HG03558 (cell line): ENCODE data around the gene BCL2L12.
A peak's percentile ranks its signal among the peaks of the same experiment; 100 is the strongest.

Source experiments
- ATAC-seq: cut with Tn5 transposase; IDR thresholded peaks from one replicate; pipeline ENCODE4 v1.9.1; 2021; ENCODE audit warnings: moderate number of reproducible peaks; ENCODE audit not compliant: unreplicated experiment; ENCODE audit errors: extremely low read depth

Gene BCL2L12

DNA sequence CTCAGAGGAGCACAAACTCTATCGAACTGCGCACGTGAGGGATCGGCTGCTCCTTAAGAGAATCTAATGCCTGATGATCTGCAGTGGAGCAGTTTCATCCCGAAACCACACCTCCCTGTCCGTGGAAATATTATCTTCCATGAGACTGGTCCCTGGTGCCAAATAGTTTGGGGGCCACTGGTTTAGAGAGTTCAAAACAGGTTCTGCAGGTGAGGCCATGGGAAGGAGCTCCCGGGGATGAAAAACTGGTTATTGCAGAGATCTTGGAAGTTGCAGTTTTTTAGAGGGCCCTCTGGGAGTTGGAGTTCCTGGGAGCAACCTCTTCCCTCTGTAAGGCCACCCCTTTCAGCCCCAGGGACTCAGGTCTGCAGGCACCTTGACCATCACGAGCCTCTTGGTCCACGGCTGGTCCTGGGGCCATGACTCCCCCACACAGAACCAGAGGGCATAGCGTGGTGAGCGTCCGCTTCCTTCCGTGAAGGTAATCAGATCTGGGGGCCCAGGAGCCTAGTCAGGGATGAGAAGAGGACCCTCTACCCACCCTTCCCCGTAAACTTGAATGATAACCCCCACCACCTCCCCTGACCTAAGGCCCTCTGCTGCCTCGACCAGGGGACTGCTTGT lies 5.3 kb upstream of the BCL2L12 start:
- ATAC-seq: no peak

DNA sequence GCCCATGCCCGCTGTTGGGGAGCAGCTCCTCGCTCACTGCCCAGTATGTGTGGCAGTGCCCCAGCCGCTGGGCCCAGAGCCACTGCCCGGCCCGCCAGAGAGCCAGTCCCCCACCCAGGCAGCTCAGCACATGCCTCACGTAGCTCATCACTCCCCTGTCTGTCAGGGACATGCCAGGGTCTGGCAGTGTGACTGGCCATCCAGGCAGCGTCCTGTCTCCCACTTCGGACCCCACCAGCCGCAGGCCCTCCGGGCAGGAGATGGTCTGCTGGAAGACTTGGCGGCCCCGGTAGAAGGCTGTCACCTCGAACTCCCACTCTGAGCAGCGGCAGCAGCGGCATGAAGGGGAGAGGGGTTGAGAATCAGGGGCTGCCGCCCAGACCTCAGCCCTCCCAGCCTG lies 3.7 kb upstream of the BCL2L12 start:
- no peak for ATAC-seq

DNA sequence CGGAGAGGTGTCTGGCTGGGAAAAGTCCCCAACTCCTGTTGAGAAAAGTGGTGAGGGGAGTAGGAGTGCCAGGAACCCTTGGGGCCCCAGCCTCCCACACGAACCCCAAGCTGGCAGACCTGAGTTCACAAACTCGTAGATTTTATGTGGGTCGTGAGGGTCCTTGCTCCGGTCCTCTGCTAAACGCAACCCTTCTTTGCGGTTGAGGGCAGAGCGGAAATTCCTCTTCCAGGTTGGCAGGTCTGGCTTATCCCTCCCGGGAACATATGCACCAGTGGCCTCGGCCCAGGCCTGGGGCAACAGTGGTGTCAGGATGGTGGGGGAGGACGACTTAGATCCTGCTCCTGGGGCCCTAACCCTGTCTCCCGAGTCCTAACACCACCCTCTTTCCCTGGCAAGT lies 2.5 kb upstream of the BCL2L12 start:
- ATAC-seq: no peak

DNA sequence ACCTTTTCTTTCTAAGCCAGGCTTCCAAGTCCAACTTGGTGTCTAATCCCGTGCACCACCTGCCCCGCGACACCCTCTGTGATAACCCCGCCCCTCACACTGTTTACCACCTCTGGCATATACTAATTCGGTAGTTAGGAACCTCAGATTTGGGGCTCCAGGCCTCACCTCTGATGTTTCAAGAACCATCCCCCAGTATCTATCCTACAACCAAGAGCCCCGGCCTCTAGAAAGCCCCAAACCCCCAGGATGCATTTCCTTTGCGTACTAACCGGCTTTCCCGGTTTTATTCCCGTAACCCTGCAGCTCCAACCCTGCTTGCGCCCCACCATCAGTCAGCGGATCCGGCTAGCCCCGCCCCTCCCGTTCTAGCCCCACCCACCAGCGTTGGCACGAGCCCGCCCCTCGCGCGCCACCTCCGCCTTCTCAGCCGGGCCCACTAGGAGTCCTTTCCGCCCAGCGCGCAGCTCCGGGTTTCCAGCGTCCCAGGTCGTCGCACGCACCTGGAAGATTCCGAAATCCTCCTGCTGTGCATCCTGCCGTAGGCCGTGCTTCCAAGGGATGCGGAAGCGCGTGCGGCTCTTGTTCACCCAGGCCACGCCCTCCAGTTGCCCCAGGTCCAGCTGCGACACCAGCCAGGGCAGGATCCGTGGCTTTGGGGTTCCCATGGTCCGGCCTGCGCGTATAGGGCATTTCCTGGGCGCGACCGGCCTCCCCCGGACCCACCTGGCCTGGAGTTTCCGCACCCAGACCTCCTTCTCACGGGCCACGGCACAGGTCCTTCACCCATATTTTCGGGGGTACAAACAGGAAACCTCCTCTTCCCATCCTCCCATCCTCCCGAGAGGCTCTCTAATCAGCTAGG lies 1.3 kb upstream of the BCL2L12 start:
- no peak for ATAC-seq

DNA sequence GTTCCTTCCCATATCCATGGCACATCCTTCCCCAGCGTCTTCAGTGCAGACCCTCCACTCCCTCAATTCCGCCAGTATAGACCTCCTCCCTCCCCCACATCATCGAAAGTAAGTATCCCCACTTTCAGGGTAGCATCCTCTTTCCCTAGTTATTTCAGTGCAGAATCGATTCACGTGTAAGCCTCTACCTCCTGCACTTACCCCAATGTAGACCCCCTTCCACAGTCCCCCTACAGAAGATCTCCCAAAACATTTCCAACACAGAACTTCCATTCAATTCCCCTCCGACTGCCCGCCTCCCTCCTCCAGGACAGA lies 740 bp upstream of the BCL2L12 start:
- no peak for ATAC-seq

DNA sequence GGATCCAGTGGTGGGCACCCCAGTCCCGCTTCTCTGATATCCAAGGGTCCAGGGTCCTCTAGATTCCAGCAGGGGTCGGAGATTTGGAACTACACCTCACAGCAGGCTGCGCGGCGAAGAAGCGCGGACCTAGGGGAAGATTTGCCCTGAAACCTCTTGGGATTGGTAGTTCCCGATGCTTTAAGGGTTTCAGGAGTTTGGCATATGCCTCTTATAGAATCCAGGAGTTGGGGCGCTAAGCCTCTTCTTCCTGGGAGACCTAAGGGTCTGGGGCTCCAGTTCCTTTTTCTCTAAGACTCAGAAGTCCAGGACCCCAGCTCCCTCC lies 349 bp downstream of the BCL2L12 start:
- no peak for ATAC-seq

DNA sequence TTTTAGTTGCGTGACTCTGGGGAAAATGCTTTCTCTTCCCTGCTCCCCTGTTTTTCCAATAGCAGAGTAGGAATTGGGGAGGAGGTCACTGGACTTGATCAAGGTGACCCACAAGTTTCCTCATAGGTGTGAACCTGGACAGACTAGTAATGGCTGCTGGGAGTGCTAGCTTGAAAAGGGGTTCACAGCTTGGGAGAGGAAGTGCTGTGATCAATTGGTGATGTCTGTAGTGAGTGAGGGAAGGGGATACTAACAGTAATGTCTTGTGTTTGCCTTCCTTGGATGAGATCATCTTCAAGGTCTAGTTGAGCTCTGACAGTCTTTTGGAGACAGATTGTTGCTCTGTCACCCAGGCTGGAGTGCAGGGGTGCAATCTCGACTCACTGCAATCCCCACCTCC lies 1.7 kb downstream of the BCL2L12 start:
- no peak for ATAC-seq

DNA sequence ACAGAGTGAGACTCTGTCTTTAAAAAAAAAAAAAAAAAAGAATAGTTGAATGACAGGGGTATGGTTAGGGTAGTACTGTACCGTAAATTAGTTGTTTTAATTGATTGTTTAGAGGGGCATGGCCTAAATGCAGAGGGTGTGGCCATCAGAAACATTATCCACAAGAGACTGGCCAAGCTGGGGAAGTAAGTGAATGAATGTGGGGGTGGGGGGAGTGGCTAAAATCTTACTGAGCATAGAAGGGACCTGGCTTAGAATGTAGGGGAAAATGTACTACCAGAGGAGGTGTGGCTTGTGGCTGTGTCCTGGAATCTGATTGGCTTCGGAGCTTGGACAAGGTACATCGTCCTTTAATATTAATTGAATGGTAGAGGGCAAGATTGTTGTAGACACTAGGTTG lies 3.8 kb downstream of the BCL2L12 start:
- no peak for ATAC-seq

DNA sequence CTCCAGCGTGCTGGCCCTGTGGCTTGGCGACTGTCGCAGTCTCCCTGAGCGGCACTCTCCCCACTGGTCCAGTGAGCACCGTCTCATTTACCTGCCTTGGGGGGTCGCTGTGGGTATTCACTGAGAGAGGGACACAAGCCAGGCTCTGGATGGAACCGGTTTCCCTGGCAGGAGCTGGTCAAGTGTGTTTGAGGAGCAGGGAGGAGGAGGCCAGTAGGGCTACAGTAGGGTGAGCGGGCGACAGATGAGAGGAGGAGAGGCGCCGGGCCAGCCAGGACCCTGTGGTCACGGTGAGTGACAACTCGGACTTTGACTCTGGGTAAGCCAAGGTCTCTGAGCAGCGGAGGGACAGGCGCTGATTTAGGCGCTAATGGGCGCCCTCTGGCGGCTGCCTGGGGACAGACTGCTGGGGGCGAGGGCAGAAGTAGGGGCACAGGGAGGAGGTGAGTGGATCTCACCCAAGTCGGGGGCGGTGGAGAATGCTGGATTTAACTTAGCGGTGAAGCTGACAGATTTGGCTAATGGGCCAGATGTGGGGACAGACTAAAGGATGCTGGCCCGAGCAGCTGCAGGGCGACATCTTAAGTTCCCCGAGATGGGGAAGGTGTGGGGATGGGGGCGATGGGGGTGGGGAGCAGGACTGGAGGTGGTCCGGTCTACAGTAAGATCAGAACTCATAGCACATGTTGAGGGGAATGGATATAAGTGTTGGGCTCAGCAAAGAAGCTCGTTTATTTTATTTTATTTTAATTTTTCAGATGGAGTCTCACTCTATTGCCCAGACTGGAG lies 6.6 kb downstream of the BCL2L12 start:
- ATAC-seq: no peak

DNA sequence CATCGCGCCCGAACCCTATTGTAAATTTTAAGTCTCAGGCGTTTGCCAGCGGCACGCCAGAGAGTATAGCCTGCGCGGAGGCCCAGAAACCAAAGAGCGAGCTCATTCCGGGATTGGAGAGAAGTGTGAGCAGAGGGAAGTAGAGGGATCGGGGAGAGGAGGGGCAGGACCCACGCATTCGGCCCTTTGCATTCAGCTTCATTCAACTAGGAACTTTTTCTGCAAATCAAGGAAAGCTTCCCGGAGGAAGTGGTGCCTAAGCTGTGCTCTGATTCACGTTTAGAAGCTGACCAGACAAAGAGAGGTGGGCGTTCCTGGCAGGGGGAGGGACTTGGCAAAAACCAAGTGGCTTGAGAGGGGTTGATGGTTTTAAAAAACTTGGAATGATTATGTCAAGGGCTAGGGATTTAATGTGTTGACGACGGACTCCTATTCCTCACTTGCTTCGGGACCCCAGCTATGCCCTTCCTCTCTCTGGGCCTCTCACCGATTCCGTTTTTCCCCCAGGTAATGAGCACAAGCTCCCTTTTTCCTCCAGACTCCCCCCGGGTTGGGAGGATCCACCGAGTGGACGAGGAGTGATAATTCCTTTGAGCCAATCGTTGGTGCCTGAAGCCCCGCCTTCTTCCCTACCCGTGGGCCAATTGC lies 10.5 kb downstream of the BCL2L12 start:
- ATAC-seq: no peak

DNA sequence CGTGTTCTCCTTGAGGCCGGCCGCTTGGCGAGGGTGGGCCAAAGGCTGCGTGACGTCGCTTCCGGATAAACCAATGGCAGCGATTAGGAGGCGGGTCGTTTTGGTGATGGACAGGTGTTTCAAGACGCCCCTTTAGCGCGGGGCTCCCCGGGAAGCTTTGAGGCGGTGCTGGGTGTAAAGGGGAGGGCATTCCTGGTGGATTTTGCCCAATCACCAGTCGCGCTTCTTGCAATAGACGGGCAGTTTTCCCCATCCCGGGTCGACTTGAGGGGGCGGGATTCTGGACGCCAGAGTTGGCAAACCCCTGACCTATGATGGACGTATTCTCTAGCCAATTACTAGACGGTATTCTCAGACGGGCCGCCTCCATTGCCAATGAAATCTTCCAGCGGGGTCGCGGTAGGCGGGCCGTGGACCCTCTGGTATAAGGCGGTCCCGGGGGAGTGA lies 11.1 kb downstream of the BCL2L12 start:
- peak; percentile 43 for ATAC-seq

DNA sequence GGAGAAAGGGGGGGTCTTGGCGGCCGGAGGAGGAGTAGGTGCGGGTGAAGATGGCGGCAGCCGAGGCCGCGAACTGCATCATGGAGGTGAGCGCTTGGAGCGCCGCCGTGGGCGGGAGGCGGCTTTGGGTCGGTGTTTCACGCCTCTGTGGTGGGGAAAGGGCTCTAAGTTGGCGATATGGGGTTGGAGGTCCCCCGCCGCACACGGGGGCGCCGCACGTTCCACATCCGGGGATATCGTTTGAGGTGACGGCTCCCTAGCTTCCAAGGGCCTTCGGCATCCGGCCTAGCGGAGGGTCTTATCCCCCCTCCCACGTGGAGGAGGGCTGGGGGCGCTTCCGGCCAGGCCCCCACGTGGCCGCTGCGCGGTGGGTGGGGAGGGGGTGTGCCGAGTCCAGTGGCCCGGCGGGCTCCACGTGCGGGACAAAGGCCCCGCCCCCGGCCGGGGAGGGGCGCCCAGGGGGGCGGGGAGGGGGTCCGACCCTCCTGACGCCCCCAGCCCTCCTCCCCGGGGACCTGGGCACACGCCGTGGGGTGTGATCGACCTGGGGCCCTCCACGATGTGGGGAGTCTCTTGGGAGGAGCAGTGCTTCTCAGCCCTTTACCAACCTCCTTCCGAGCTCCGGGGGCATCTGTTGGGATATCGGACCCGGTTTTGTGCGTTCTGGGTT lies 11.6 kb downstream of the BCL2L12 start, which contains the start of gene PRMT1:
Gene PRMT1, plus strand, starts transcription at position 41 of the 670 bp plus-strand sequence. Its CDS starts 10 bp downstream, at position 51.
- no peak for ATAC-seq

DNA sequence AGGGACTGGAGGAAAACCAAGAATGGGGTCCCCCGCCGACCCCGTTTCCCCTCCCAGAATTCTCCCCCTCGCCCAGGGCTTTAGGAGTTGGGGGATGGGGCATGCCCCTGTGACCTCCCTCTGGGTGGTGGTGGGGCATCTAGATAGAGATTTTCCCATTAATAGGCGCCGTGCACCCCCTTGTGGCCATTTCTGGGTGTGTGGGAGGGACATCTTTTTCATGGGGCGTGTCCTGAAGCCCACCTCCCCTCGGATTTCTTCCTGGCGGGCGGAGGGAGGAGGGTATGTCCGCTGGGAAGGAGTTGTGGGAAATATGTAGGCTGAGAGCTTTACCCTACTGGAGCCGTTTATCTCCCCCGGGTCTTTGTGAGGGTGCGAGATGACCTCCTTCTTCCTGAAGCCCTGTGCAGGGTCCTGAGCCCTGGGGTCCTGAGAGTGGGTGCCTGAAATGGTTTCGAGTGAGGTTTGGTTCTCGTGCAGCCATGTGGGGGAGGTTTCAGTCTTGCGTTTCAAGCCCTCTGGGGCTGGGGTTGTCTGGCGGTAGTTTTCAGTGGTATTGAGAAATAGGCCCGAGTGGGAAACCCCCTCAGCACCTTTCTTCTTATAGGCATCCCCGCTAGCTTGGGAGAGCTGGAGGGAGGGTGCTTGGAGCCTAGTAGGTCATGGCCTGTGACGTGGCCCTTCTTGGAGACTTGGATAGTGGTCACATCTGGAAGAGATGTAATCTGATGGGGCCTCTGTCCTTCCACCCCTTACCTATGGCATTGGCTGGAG lies 12.4 kb downstream of the BCL2L12 start:
- ATAC-seq: no peak

DNA sequence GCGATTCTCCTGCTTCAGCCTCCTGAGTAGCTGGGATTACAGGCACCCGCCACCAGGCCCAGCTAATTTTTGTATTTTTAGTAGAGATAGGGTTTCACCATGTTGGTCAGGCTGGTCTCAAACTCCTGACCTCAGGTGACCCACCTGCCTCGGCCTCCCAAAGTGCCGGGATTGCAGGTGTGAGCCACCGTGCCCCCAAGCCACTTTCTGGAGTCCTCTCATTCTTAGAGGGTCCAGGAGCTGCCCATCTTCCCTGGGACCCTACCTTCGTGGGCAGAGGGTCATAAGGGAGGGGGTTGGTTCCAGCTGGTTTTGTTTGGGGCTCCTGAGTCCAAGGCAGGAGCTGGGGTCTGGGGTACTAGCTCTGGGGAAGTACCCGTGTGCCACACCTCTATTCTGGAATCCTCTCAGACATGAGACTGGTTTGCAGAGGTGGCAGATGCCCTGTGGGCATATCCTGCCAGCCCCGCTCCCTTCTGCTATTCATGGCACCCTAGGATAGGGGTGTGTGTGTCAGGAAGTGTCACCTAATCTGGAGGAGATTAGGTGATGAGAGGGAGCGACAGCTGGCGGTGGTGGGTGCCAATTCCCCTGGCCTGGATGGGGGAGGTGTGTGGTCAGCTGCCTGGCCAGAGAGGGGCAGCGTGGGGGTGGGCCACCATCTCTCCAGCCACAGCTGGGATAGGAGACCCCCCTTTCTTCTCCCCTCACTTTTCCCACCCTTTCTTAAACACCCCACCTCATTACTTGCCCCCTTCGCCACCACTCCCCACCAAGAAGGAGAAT lies 13.4 kb downstream of the BCL2L12 start:
- no peak for ATAC-seq

DNA sequence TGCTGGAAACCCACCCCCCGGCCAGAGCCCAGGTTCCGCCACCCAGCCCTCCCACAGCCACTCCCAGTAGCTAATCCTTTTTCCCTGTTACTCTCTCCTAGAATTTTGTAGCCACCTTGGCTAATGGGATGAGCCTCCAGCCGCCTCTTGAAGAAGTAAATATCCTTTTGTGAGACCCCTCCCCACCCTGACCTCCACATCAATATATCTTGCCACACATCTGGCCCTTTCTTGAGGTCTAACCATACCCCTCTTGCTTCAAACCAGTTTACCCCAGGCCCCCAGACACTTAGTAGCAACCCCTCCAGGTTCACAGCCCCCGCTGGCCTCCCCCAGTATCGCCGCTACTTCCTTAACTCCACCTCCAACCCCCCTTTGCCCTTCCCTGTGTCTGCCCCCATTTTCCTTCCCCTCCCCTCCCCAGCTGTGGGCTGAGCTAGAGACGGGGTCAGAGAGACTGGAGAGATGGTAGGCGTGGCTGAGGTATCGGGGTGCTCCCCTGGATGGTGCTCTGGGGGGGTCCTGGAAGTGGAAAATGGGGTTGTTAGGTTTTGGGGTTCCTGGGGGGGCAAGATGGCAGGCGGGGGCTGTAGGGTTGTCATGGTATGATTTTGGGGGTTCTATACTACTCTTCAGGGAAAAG lies 14.2 kb downstream of the BCL2L12 start:
- ATAC-seq: no peak

DNA sequence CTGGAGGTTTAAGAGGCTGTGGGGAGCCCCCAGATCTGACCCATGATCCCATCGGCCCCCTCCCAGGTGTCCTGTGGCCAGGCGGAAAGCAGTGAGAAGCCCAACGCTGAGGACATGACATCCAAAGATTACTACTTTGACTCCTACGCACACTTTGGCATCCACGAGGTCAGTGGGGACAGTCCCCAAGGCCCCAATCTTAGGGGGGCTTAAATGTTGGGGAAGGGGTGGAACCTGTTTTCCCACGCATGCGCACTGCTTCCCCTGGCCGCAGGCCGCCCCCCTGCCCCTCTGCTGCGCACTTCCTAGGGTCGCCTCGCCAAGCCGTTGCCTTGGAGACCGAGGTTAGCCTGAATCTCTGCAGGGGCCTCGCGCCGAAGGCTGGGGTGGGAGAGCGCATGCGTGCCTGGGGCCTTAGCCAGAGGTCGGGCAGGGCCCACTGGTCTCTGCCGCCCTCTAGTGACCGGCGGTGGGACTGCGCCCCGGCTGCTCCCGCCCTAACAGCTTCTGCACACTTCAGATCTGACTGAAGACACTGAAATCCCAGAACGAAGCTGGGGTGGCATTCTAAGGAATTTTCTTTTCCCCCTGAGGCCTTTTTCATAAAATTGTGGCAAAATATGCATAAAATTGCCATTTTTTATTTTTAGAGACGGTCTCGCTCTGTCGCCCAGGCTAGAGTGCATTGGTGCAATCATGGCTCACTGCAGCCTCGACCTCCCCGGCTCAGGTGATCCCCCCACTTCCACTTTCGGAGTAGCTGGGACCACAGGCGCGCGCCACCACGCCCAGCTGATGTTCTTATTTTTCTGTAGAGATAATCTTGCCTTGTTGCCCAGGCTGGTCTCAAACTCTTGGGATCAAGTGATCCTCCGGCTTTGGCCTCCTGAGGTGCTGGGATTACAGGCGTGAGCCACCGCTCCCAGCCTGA lies 15.0 kb downstream of the BCL2L12 start:
- no peak for ATAC-seq

DNA sequence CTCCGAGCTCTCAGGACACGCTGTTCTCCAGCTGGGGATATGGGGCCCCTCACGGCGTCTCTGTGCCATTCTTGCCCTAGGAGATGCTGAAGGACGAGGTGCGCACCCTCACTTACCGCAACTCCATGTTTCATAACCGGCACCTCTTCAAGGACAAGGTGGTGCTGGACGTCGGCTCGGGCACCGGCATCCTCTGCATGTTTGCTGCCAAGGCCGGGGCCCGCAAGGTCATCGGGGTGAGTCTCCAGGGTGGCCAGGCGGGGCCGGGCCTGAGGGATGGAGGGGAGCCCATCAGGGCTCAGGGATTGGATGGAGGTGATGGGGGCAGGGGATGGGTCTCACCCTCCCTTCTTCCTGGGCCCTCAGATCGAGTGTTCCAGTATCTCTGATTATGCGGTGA lies 16.1 kb downstream of the BCL2L12 start:
- no peak for ATAC-seq
